Body of pancreas (tissue), 4 donors: ENCODE measurements around the gene TECR.

Source experiments
- POLR2A ChIP-seq, 3 donors: fragments of 450-650 bp; IDR thresholded peaks; one replicate each; pipeline ENCODE4 v1.6.1; 2016; ENCODE audit warnings: antibody characterized with exemption in 3 of 3, mild to moderate bottlenecking in 2 of 3
- TF ChIP-seq, protein P1 (sequence below), 7 experiments: fragments of 450-650 bp in 4 of 7; fragments of 200-600 bp in 3 of 7; sonication (generic) in 3 of 7; IDR thresholded peaks; one replicate each; pipeline ENCODE4 v1.5.1; 2016 to 2019; ENCODE audit warnings: antibody characterized with exemption in 7 of 7

DNA sequence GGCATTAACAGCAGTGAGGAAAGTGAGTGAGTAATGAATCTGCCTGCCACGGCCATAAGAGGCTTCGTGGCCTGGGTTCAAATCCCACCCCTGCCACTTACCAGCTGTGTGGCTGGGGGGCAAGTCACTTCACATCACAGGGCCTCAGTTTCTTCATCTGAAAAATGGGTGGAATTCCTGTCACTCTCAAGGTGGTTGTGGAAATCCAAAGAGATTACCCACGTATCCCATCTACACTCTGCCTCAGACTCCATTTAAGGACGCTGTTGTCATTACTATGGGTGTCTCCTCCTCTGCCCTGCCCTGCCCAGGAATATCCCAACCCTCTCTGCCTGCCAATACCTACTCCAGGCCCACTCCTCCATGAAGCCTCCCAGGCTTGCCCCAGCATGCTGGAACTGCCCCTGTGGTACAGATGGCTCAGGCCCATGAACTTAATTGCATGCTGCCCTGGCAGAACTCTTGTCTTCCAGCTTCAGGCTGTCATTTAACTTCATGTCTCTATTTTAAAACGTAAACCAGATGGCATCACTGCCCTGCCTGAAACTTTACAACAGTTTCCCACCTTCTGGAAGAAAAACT lies 36.5 kb upstream of the TECR start:
- no peak for TF ChIP-seq POLR2A (IDR thresholded peaks at IDR 0.05)
- TF ChIP-seq, protein P1, sequence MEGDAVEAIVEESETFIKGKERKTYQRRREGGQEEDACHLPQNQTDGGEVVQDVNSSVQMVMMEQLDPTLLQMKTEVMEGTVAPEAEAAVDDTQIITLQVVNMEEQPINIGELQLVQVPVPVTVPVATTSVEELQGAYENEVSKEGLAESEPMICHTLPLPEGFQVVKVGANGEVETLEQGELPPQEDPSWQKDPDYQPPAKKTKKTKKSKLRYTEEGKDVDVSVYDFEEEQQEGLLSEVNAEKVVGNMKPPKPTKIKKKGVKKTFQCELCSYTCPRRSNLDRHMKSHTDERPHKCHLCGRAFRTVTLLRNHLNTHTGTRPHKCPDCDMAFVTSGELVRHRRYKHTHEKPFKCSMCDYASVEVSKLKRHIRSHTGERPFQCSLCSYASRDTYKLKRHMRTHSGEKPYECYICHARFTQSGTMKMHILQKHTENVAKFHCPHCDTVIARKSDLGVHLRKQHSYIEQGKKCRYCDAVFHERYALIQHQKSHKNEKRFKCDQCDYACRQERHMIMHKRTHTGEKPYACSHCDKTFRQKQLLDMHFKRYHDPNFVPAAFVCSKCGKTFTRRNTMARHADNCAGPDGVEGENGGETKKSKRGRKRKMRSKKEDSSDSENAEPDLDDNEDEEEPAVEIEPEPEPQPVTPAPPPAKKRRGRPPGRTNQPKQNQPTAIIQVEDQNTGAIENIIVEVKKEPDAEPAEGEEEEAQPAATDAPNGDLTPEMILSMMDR (IDR thresholded peaks at IDR 0.05): no peak
